Nephron progenitor cell (in vitro differentiated cells): Measurements from ENCODE around the gene BBS9.

Source experiments
- DNase-seq: peaks from one replicate; pipeline ENCODE4 v3.0.0; 2021
- H3K27ac Mint-ChIP-seq: 2 replicates; pipeline ENCODE4 v1.8.0; 2021; ENCODE audit warnings: mild to moderate bottlenecking, moderate library complexity, mixed read lengths
- H3K27me3 Mint-ChIP-seq: 2 replicates; pipeline ENCODE4 v1.8.0; 2021; ENCODE audit warnings: mild to moderate bottlenecking, low read depth, mixed read lengths; ENCODE audit not compliant: poor library complexity
- H3K36me3 Mint-ChIP-seq: 2 replicates; pipeline ENCODE4 v1.8.0; 2021; ENCODE audit warnings: low read depth, mixed read lengths
- H3K4me1 Mint-ChIP-seq: 2 replicates; pipeline ENCODE4 v1.8.0; 2021; ENCODE audit warnings: mixed read lengths
- H3K4me3 Mint-ChIP-seq: 2 replicates; pipeline ENCODE4 v1.8.0; 2021; ENCODE audit warnings: mild to moderate bottlenecking, moderate library complexity, mixed read lengths
- H3K9me3 Mint-ChIP-seq: 2 replicates; pipeline ENCODE4 v1.8.0; 2021; ENCODE audit warnings: mild to moderate bottlenecking, moderate library complexity, mixed read lengths
- TF ChIP-seq, protein P1 (sequence below): fragments of 200-600 bp; sonication (generic); IDR thresholded peaks from 2 replicates; pipeline ENCODE4 v1.5.0; 2021; ENCODE audit warnings: antibody characterized with exemption

The BBS9 gene

GRCh38 chr7:33183504-33183903 lies 54.1 kb downstream of the BBS9 start:
- no peak overlapping the region for H3K4me3 Mint-ChIP-seq

GRCh38 chr7:33184828-33185227 lies 55.5 kb downstream of the BBS9 start:
- TF ChIP-seq, protein P1, sequence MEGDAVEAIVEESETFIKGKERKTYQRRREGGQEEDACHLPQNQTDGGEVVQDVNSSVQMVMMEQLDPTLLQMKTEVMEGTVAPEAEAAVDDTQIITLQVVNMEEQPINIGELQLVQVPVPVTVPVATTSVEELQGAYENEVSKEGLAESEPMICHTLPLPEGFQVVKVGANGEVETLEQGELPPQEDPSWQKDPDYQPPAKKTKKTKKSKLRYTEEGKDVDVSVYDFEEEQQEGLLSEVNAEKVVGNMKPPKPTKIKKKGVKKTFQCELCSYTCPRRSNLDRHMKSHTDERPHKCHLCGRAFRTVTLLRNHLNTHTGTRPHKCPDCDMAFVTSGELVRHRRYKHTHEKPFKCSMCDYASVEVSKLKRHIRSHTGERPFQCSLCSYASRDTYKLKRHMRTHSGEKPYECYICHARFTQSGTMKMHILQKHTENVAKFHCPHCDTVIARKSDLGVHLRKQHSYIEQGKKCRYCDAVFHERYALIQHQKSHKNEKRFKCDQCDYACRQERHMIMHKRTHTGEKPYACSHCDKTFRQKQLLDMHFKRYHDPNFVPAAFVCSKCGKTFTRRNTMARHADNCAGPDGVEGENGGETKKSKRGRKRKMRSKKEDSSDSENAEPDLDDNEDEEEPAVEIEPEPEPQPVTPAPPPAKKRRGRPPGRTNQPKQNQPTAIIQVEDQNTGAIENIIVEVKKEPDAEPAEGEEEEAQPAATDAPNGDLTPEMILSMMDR = no peak
- no peaks in the 10 kb centered on the region for H3K27me3 Mint-ChIP-seq
- H3K9me3 Mint-ChIP-seq = peaks cover 10% of the 10 kb centered on the region
- peaks cover 26% of the 10 kb centered on the region for H3K4me1 Mint-ChIP-seq
- H3K27ac Mint-ChIP-seq = no peak overlapping the region
- DNase-seq = no peak
- peaks cover 27% of the 10 kb centered on the region for H3K36me3 Mint-ChIP-seq
- no peak overlapping the region for H3K4me3 Mint-ChIP-seq

More at GRCh38 chr7:33183504-33183903, 54.1 kb downstream of the BBS9 start:
- peaks cover 26% of the 10 kb centered on the region for H3K4me1 Mint-ChIP-seq
- H3K27ac Mint-ChIP-seq = no peak overlapping the region
- H3K9me3 Mint-ChIP-seq = peaks cover 10% of the 10 kb centered on the region
- no peaks in the 10 kb centered on the region for H3K27me3 Mint-ChIP-seq
- DNase-seq = no peak
- H3K36me3 Mint-ChIP-seq = peaks cover 34% of the 10 kb centered on the region
- TF ChIP-seq, protein P1 = no peak

DNA sequence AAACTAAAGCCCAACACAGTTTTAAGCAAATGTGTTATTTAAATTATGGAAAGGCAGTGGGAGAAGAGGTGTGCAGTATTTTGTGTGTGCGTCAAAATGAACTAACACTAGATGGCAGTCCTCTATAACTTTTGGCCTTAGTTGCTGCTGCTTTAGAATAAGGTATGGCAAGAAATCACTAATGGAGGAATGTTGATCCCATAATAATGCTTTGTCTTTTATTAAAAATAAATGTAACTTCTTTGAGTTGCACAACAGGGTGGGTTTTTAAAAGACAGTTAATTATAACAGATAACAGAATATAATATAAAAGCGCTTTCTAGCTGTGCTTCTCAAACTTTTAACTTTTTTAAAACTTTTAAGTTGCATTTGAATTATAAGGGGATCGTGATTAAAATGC lies 56.4 kb downstream of the BBS9 start:
- Mint-ChIP-seq H3K27me3 (peaks cover under 1% of the 10 kb centered on the region), H3K9me3 (peaks cover 2% of the 10 kb centered on the region), H3K36me3 (peaks cover 25% of the 10 kb centered on the region), H3K4me1 (peaks cover 31% of the 10 kb centered on the region), H3K27ac (no peak overlapping the region), H3K4me3 (no peak overlapping the region)
- TF ChIP-seq, protein P1 = peak; percentile 72
- DNase-seq = peak; percentile 14

GRCh38 chr7:33186192-33186591 lies 56.8 kb downstream of the BBS9 start:
- no peak overlapping the region for H3K27ac Mint-ChIP-seq
- TF ChIP-seq, protein P1 = no peak
- peaks cover 4% of the 10 kb centered on the region for H3K27me3 Mint-ChIP-seq
- H3K36me3 Mint-ChIP-seq = peaks cover 26% of the 10 kb centered on the region
- no peaks in the 10 kb centered on the region for H3K9me3 Mint-ChIP-seq
- H3K4me1 Mint-ChIP-seq = peaks cover 33% of the 10 kb centered on the region
- H3K4me3 Mint-ChIP-seq = no peak overlapping the region
- no peak for DNase-seq

GRCh38 chr7:33190688-33191304 lies 61.4 kb downstream of the BBS9 start:
- no peak for DNase-seq
- Mint-ChIP-seq H3K27ac (peak overlapping the region; percentile 7), H3K4me3 (no peak overlapping the region), H3K4me1 (peaks cover 24% of the 10 kb centered on the region), H3K36me3 (peaks cover 45% of the 10 kb centered on the region), H3K27me3 (peaks cover 4% of the 10 kb centered on the region), H3K9me3 (peaks cover 12% of the 10 kb centered on the region)
- TF ChIP-seq, protein P1 = no peak

DNA sequence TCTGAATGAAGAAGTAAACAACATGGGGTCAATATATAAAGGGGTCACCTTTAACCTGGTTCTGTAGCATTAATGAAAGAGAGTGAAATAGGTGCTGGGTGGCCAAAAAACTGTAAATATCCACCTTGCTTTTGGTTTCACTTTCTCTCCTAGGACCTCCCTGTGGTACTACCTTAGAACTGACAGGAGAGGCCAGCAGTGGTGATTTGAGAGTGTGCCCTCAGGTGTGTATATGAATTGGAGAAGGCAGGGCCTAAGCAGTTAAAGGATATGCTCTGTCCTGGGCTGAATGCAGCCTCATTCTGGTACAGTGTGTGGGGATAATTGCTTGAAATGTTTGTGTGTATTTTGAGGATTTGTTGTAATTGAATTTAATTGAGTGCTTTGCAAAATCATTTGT lies 62.0 kb downstream of the BBS9 start:
- TF ChIP-seq, protein P1 = no peak
- H3K27ac Mint-ChIP-seq = no peak overlapping the region
- peaks cover 21% of the 10 kb centered on the region for H3K4me1 Mint-ChIP-seq

More for the DNA sequence above, 62.0 kb downstream of the BBS9 start:
- DNase-seq = no peak
- peaks cover 45% of the 10 kb centered on the region for H3K36me3 Mint-ChIP-seq
- H3K9me3 Mint-ChIP-seq = peaks cover 12% of the 10 kb centered on the region
- H3K27me3 Mint-ChIP-seq = peaks cover 4% of the 10 kb centered on the region
- no peak overlapping the region for H3K4me3 Mint-ChIP-seq
